Adipocyte (in vitro differentiated cells): ENCODE measurements around the gene AADAT.
"Not testable (repeated sequence)": the region's sequence is repeated elsewhere in the genome, so short reads cannot be mapped to it uniquely, and the experiment has no call there.

Experiments
- DNase-seq: peaks from one replicate; pipeline ENCODE4 v3.0.0-alpha.2; 2015; ENCODE audit warnings: low read depth
- H3K27me3 ChIP-seq: replicated peaks from 2 replicates; pipeline ENCODE4 v1.7.0; 2013; ENCODE audit warnings: mild to moderate bottlenecking, low read length, moderate library complexity; ENCODE audit not compliant: control insufficient read depth, insufficient read depth
- H3K36me3 ChIP-seq: 2 replicates; pipeline ENCODE4 v1.7.0; 2013; ENCODE audit warnings: low read length, mild to moderate bottlenecking, moderate library complexity; ENCODE audit not compliant: control insufficient read depth, insufficient read depth, severe bottlenecking
- H3K4me1 ChIP-seq: 2 replicates; pipeline ENCODE4 v1.7.0; 2013; ENCODE audit warnings: mild to moderate bottlenecking, low read length, moderate library complexity; ENCODE audit not compliant: control insufficient read depth, insufficient read depth
- H3K4me3 ChIP-seq: 2 replicates; pipeline ENCODE4 v1.7.0; 2013; ENCODE audit warnings: mild to moderate bottlenecking, low read length, moderate library complexity
- H3K9ac ChIP-seq: 2 replicates; pipeline ENCODE4 v1.7.0; 2013; ENCODE audit warnings: mild to moderate bottlenecking, low read length, moderate library complexity
- H3K9me3 ChIP-seq: 2 replicates; pipeline ENCODE4 v1.7.0; 2013; ENCODE audit warnings: mild to moderate bottlenecking, low read length, moderate library complexity; ENCODE audit not compliant: control insufficient read depth

AADAT gene

GRCh38 chr4:170111546-170111945 lies 21.8 kb upstream of the AADAT start:
- no peaks in the 10 kb centered on the region for H3K9me3 ChIP-seq
- no peak overlapping the region for H3K9ac ChIP-seq
- no peak for DNase-seq
- H3K36me3 ChIP-seq: no peaks in the 10 kb centered on the region
- H3K27me3 ChIP-seq: no peaks in the 10 kb centered on the region
- H3K4me1 ChIP-seq: peaks cover 19% of the 10 kb centered on the region
- H3K4me3 ChIP-seq: no peak overlapping the region

GRCh38 chr4:170111085-170111484 lies 21.3 kb upstream of the AADAT start:
- Histone ChIP-seq H3K36me3 (no peaks in the 10 kb centered on the region), H3K9ac (no peak overlapping the region), H3K27me3 (no peaks in the 10 kb centered on the region), H3K4me3 (no peak overlapping the region), H3K9me3 (no peaks in the 10 kb centered on the region), H3K4me1 (peaks cover 19% of the 10 kb centered on the region)
- no peak for DNase-seq

DNA sequence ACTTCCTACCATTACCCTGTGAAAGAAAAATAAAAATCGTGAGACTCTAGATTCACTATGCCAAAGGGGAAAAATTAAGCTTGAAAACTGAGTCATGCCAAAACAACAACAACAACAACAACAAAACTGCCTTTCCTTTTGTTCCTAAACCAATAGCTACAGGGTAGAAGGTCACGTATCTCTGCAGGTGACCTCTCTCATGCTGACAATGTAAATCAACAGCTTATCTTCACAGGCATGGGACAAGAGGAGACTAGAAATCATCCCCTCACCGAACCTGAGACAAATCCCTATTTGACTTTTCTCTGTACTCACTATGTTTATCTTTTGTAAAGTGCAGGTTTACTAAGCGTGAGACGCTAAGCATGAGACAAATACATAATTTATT lies 20.5 kb upstream of the AADAT start:
- Histone ChIP-seq H3K4me3 (no peak overlapping the region), H3K27me3 (no peaks in the 10 kb centered on the region), H3K36me3 (no peaks in the 10 kb centered on the region), H3K9ac (no peak overlapping the region), H3K9me3 (no peaks in the 10 kb centered on the region), H3K4me1 (peaks cover 19% of the 10 kb centered on the region)
- no peak for DNase-seq

DNA sequence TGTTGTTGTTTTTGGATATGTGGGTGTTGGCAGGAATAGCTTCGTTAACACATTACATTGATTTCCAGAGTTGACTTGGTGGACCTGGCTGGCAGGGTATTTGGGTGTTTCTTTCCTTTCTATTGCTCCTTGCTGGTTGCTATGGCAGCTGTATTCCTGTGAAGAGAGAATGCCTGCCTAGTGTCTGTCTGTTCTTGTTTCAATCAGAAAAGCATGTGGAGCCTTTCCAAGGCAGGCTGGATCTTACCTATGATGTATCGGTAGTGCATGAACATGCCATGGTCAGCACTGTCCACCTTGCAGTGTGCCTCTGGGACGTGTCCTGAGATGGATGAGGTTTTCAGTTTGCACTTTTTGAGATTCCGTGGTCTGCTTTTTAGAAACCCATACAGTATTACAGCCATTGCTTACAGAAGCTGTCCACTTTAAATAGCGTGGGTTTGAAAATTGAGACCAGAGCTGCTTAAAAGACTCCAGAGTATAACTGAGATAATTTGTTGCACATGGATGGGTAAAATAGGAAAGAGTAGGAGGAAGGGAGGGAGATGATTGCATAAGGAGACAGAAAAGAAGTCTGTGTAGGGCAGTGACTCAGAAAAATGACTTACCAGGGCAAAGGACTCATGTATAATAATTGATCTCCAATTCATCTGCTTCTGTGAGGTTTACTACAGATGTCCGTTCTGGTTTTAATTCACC lies 20.0 kb upstream of the AADAT start:
- H3K36me3 ChIP-seq: no peaks in the 10 kb centered on the region
- peak overlapping the region; percentile 7 for H3K4me3 ChIP-seq
- H3K4me1 ChIP-seq: peaks cover 19% of the 10 kb centered on the region
- DNase-seq: peak; percentile 90
- H3K9ac ChIP-seq: no peak overlapping the region
- H3K27me3 ChIP-seq: no peaks in the 10 kb centered on the region
- no peaks in the 10 kb centered on the region for H3K9me3 ChIP-seq

- DNase-seq: no peak
- no peak overlapping the region for H3K9ac ChIP-seq
- no peak overlapping the region for H3K4me3 ChIP-seq
- peaks cover 19% of the 10 kb centered on the region for H3K4me1 ChIP-seq
- H3K36me3 ChIP-seq: no peaks in the 10 kb centered on the region
- no peaks in the 10 kb centered on the region for H3K27me3 ChIP-seq
- H3K9me3 ChIP-seq: no peaks in the 10 kb centered on the region
Measured at GRCh38 chr4:170106900-170107299, 17.1 kb upstream of the AADAT start.

DNA sequence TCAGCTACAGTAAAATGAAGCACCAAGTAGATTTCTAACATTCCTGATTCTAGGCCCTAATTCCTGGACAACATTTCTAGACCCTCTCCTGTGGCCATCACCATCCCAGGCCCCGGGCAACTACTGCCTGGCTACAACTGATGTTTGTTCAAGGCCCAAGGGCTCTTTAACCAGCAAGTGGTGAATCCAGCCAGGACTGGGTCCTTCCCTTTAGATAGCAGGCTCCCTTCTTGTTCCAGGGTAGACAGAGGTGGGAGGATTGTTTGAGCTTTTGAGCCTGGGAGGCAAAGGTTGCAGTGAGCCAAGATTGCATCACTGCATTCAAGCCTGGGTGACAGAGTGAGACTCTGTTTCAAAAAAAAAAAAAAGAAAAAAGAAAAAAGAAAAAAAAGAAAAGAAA lies 12.7 kb upstream of the AADAT start:
- peak; percentile 8 for DNase-seq
- no peaks in the 10 kb centered on the region for H3K9me3 ChIP-seq

GRCh38 chr4:170098171-170098570 lies 8.4 kb upstream of the AADAT start:
- H3K4me3 ChIP-seq, DNase-seq, H3K4me1 ChIP-seq, H3K27me3 ChIP-seq, H3K9ac ChIP-seq, H3K36me3 ChIP-seq, H3K9me3 ChIP-seq: not testable (repeated sequence)

More for the DNA sequence above, 12.7 kb upstream of the AADAT start:
- H3K4me1 ChIP-seq: no peaks in the 10 kb centered on the region
- H3K27me3 ChIP-seq: no peaks in the 10 kb centered on the region
- no peak overlapping the region for H3K4me3 ChIP-seq
- no peak overlapping the region for H3K9ac ChIP-seq
- H3K36me3 ChIP-seq: no peaks in the 10 kb centered on the region

DNA sequence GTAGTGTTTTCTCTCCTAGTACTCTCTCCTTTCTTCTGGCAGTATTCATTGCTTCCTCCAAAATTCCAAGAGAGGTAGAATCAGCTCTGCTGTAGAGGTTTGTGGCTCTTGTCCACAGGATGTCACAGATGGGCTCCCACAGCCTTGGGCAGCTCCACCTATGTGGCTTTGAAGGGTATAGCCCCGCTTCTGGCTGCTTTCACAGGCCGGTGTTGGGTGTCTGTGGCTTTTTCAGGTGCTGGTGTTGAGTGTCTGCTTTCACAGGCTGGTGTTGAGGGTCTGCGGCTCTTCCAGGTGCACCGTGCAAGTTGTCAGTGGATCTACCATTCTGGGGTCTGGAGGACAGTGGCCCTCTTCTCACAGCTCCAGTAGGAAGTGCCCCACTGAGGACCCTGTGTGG lies 7.9 kb upstream of the AADAT start:
- Histone ChIP-seq H3K4me1 (no peaks in the 10 kb centered on the region), H3K36me3 (no peaks in the 10 kb centered on the region), H3K4me3 (no peak overlapping the region), H3K27me3 (no peaks in the 10 kb centered on the region), H3K9me3 (no peaks in the 10 kb centered on the region), H3K9ac (no peak overlapping the region)
- no peak for DNase-seq

- Histone ChIP-seq H3K9me3 (no peaks in the 10 kb centered on the region), H3K9ac (no peak overlapping the region), H3K4me3 (no peak overlapping the region), H3K36me3 (no peaks in the 10 kb centered on the region), H3K27me3 (no peaks in the 10 kb centered on the region), H3K4me1 (peaks cover 9% of the 10 kb centered on the region)
- no peak for DNase-seq
Measured at GRCh38 chr4:170093973-170094535, 4.3 kb upstream of the AADAT start.

GRCh38 chr4:170091069-170091696 lies 1.4 kb upstream of the AADAT start:
- no peak for DNase-seq
- H3K27me3 ChIP-seq: no peaks in the 10 kb centered on the region
- H3K4me1 ChIP-seq: peaks cover 17% of the 10 kb centered on the region
- H3K9me3 ChIP-seq: no peaks in the 10 kb centered on the region
- H3K4me3 ChIP-seq: no peak overlapping the region
- no peak overlapping the region for H3K9ac ChIP-seq
- H3K36me3 ChIP-seq: no peaks in the 10 kb centered on the region

DNA sequence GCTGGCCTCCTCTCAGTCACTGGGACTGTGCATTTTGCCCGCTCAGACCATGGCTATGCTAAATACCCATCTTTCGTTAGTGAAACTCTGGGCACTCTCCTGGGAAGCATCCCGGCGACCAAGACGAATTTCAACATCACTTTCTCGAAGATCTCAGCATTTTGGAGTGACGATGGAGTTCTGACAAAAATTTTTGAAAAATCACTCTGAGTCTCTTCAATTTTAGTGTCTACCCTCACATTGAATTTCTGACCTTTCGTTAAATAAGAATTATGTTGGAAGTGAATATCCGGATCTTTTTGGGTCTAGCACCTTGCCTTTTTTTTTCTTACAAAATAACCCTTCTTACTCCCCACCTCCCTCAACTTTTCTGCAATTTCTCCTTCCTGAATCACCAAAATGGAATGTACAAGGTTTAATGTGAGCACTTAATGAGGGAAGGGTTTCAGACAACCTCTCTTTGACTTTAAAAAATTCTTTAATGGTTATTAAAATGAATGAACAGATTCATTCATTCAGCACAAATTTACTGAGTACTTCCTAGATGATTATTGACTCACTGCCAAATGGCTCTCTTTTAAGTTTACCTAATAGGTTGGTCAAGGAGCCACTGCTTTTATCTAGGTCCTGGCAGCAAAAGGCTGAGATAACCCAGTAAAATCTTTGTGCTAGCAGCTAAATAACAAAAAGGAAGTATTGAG lies 746 bp upstream of the AADAT start:
- Histone ChIP-seq H3K27me3 (no peaks in the 10 kb centered on the region), H3K4me1 (peaks cover 17% of the 10 kb centered on the region), H3K4me3 (peak overlapping the region; percentile 87), H3K36me3 (no peaks in the 10 kb centered on the region), H3K9ac (peak overlapping the region; percentile 72), H3K9me3 (no peaks in the 10 kb centered on the region)
- DNase-seq: no peak
